GM12892 (cell line): ENCODE measurements around the gene FNDC1.

ENCODE experiments used
- POLR2A ChIP-seq: IDR thresholded peaks from 2 replicates; pipeline ENCODE4 v1.6.1; 2011; ENCODE audit warnings: low read depth, low read length, control low read depth
- TAF1 ChIP-seq: IDR thresholded peaks from 2 replicates; pipeline ENCODE4 v1.6.1; 2011; ENCODE audit warnings: low read depth, mild to moderate bottlenecking, control low read depth, low read length, borderline replicate concordance

GRCh38 chr6:159163901-159164370 is 5.3 kb upstream of the FNDC1 start:
- TF ChIP-seq POLR2A (no peak), TAF1 (no peak)
